ENCODE measurements around the gene HDDC2. TPM values are rescaled to one million over a fixed set of nuclear protein-coding genes. Genes with fewer than 3 reads are reported as not detected.

Gene HDDC2
- total RNA-seq, 1 experiment from 2014 or later: 95.6 TPM

DNA sequence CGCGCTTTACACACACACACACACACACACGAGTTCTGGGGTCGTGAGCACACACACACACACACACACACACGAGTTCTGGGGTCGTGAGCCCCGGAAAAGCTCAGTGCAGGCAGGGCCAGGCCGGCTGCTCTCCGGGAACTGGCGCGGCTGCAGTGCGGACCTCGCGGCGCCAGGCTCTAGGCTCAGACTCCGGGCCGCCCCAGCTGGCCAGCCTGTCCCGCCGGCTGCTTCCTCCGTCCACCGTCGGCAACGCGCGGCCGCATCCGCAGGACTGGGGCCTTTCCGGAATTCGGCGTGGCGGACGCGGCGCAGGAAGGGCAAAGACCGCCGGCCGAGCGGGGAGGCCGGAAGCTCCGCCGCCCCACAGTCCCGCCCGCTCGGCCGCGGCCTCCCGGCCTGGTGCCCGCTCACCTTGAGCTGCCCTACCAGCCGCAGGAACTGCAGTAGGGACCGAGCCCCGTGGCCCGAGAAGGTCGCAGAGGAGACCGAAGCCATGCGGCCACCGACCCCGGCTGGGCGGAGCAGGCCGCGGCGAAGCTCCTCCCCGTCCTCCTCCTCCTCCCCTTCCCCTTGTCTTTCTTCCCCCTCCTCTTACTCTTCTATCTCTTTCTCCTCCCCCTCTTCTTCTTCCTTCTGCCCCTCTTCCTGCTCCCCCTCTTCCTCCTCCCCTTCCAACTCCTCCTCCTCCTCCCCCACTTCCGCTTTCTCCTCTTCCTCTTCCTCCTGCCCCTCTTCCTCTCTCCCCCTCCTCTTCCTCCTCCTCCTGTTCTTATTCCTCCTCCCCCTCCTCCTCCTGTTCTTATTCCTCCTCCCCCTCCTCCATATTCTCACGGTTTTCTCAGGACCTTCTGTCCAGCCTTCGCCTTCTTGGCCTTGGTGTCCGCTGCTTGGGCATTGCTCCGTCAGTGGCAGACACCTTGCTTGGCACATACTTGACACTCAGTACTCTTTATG lies at the start of gene HDDC2 (continued):
- TF ChIP-seq ZFX (IDR thresholded peaks at IDR 0.05) (peak; percentile 95), POLR2AphosphoS5 (IDR thresholded peaks at IDR 0.05; ENCODE audit: low read depth, low read length) (peak; percentile 90), SRF (IDR thresholded peaks at IDR 0.05; ENCODE audit: low read depth) (no peak), CEBPB (IDR thresholded peaks at IDR 0.05; ENCODE audit: low read depth) (no peak), YY1 (IDR thresholded peaks at IDR 0.05; ENCODE audit: extremely low read depth, insufficient replicate concordance, low read depth, low read length) (peak; percentile 17), JUND (IDR thresholded peaks at IDR 0.05) (no peak), TCF7L2 (IDR thresholded peaks at IDR 0.05; ENCODE audit: borderline replicate concordance, extremely low read depth, insufficient read depth, insufficient read length) (peak; percentile 24)
- TF ChIP-seq, protein P1, sequence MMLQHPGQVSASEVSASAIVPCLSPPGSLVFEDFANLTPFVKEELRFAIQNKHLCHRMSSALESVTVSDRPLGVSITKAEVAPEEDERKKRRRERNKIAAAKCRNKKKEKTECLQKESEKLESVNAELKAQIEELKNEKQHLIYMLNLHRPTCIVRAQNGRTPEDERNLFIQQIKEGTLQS (IDR thresholded peaks at IDR 0.05): no peak

GRCh38 chr6:125346926-125347563 lies 45.3 kb upstream of the HDDC2 start:
- ChIA-PET RAD21 (ENCODE audit: low non-redundant PET in 1 of 2, low total read pairs in 2 of 2, uncharacterized antibody in 2 of 2, unreplicated experiment in 2 of 2) (no interaction called here), CTCF (no interaction called here), POLR2A (no interaction called here)
- Histone ChIP-seq H3K36me3 (ENCODE audit: control insufficient read depth in 1 of 2, insufficient read depth in 2 of 2, low read length in 2 of 2) (no peaks in the 10 kb centered on the region), H3K4me3 (replicated peaks in 1 of 2; ENCODE audit: low read depth in 1 of 2, low read length in 2 of 2) (no peak overlapping the region), H3K4me1 (ENCODE audit: control insufficient read depth in 1 of 2, insufficient read depth in 2 of 2, low read length in 2 of 2) (no peaks in the 10 kb centered on the region), H3K27ac (ENCODE audit: low read depth, low read length) (no peak overlapping the region), H3K79me2 (ENCODE audit: insufficient read depth, low read length) (no peaks in the 10 kb centered on the region), H2AFZ (ENCODE audit: low read depth, low read length, poor library complexity, severe bottlenecking) (no peak overlapping the region), H3K9me2 (ENCODE audit: insufficient read depth) (no peaks in the 10 kb centered on the region), H4K20me1 (ENCODE audit: insufficient read depth) (no peaks in the 10 kb centered on the region), H3K9ac (ENCODE audit: low read length) (no peak overlapping the region), H3K9me3 (ENCODE audit: control insufficient read depth in 1 of 2, insufficient read depth in 1 of 2, low read depth in 1 of 2, low read length in 2 of 2) (no peaks in the 10 kb centered on the region), H3K27me3 (ENCODE audit: insufficient read depth, low read length) (peaks cover 75% of the 10 kb centered on the region), H3K4me2 (ENCODE audit: low read length) (no peak overlapping the region)
- DNase-seq (ENCODE audit: low read depth, low spot score) (no peak), ATAC-seq (no peak)
- intact Hi-C loops (cut with micrococcal nuclease): no loop called here
- BruUV-seq (replicated peaks): no TSS peak
- TF ChIP-seq TCF7L2 (IDR thresholded peaks at IDR 0.05; ENCODE audit: borderline replicate concordance, extremely low read depth, insufficient read depth, insufficient read length): no peak
- TF ChIP-seq CTCF (IDR thresholded peaks at IDR 0.05 in 2 of 3, conservative IDR thresholded peaks at IDR 0.05 in 1 of 3; ENCODE audit: borderline replicate concordance in 1 of 3, insufficient read depth in 1 of 3, low read depth in 2 of 3, low read length in 2 of 3): no peak
- no peak for TF ChIP-seq RAD21 (IDR thresholded peaks at IDR 0.05; ENCODE audit: low read depth)
- TF ChIP-seq SRF (IDR thresholded peaks at IDR 0.05; ENCODE audit: low read depth): no peak
- TF ChIP-seq, protein P1 (IDR thresholded peaks at IDR 0.05): no peak
- TF ChIP-seq EGR1 (IDR thresholded peaks at IDR 0.05; ENCODE audit: low read depth): no peak
- TF ChIP-seq MAX (IDR thresholded peaks at IDR 0.05): no peak
- TF ChIP-seq YY1 (IDR thresholded peaks at IDR 0.05; ENCODE audit: extremely low read depth, insufficient replicate concordance, low read depth, low read length): no peak
- TF ChIP-seq ELF1 (IDR thresholded peaks at IDR 0.05; ENCODE audit: borderline replicate concordance, low read depth): no peak
- TF ChIP-seq, protein P2, sequence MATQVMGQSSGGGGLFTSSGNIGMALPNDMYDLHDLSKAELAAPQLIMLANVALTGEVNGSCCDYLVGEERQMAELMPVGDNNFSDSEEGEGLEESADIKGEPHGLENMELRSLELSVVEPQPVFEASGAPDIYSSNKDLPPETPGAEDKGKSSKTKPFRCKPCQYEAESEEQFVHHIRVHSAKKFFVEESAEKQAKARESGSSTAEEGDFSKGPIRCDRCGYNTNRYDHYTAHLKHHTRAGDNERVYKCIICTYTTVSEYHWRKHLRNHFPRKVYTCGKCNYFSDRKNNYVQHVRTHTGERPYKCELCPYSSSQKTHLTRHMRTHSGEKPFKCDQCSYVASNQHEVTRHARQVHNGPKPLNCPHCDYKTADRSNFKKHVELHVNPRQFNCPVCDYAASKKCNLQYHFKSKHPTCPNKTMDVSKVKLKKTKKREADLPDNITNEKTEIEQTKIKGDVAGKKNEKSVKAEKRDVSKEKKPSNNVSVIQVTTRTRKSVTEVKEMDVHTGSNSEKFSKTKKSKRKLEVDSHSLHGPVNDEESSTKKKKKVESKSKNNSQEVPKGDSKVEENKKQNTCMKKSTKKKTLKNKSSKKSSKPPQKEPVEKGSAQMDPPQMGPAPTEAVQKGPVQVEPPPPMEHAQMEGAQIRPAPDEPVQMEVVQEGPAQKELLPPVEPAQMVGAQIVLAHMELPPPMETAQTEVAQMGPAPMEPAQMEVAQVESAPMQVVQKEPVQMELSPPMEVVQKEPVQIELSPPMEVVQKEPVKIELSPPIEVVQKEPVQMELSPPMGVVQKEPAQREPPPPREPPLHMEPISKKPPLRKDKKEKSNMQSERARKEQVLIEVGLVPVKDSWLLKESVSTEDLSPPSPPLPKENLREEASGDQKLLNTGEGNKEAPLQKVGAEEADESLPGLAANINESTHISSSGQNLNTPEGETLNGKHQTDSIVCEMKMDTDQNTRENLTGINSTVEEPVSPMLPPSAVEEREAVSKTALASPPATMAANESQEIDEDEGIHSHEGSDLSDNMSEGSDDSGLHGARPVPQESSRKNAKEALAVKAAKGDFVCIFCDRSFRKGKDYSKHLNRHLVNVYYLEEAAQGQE (IDR thresholded peaks at IDR 0.05; ENCODE audit: low read depth): no peak
- no peak for TF ChIP-seq POLR2AphosphoS5 (IDR thresholded peaks at IDR 0.05; ENCODE audit: low read depth, low read length)
- no peak for TF ChIP-seq ZFX (IDR thresholded peaks at IDR 0.05)
- TF ChIP-seq CBX3 (IDR thresholded peaks at IDR 0.05; ENCODE audit: low read depth): no peak
- TF ChIP-seq EZH2phosphoT487 (IDR thresholded peaks at IDR 0.05; ENCODE audit: borderline replicate concordance): no peak
- no peak for TF ChIP-seq JUND (IDR thresholded peaks at IDR 0.05)

Measured in HCT116 (cell line).